ENCODE results near the gene STXBP5. TPM values are rescaled to one million over a fixed set of nuclear protein-coding genes. Genes with fewer than 3 reads are reported as not detected.

Gene STXBP5
- total and polyA plus RNA-seq, 2 of the 4 experiments (the other 2 are of a cell fraction): 13.2 to 46.4 TPM

DNA sequence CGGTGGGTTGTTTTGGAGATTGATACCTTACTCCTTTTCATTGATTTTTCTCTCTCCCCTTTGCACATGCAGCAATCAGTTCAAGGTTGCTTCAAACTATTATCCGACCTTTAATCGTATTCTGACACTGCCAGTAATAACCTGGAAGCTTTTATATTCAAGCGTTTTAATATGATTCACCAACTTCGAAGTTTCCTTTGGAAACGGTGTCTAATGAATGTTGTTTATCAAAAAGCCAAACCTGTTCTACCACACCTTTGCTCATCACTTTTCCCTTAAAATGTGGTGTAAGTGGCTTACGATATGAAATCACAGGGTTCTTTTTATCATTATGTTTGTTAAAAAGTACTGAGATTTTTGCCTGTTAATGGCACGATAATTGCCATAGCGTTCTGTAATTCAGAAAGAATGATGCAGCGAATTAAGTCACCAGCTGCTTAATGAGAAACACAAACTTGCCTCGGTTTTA, 660 bp downstream of the STXBP5 start:
- Histone ChIP-seq H3K9me1 (ENCODE audit: insufficient read depth, low read length) (no peaks in the 10 kb centered on the region; the same call in 1 of the 2 replicates), H3K4me3 (ENCODE audit: insufficient read depth, low read depth, low read length) (peak overlapping the region; percentile 60), H3K4me1 (ENCODE audit: control insufficient read depth, insufficient read depth, low read length) (no peaks in the 10 kb centered on the region), H4K20me1 (ENCODE audit: insufficient read depth, low read length) (peaks cover 3% of the 10 kb centered on the region; the same call in 1 of the 2 replicates), H3K4me2 (ENCODE audit: low read depth, low read length) (peak overlapping the region; percentile 95), H3K23ac (ENCODE audit: low read depth, low read length) (peak overlapping the region; percentile 46; the same call in 1 of the 2 replicates), H2AK5ac (ENCODE audit: low read depth, low read length) (no peak overlapping the region), H4K8ac (ENCODE audit: low read depth in 2 of 2, low read length in 2 of 2) (no peak overlapping the region), H3K9ac (ENCODE audit: low read depth, low read length) (peak overlapping the region; percentile 88), H3K14ac (replicated peaks; ENCODE audit: low read depth, low read length) (peak overlapping the region; percentile 59; the same call in 1 of the 2 replicates), H2BK20ac (ENCODE audit: low read depth, low read length) (no peak overlapping the region), H2BK120ac (ENCODE audit: low read depth, low read length) (no peak overlapping the region), H2AK9ac (replicated peaks; ENCODE audit: low read depth, low read length, poor library complexity) (no peak overlapping the region), H3K56ac (ENCODE audit: extremely low read depth, insufficient read depth, low read length) (no peak overlapping the region), H2AFZ (replicated peaks; ENCODE audit: low read length, poor library complexity) (no peak overlapping the region), H2BK5ac (ENCODE audit: low read depth, low read length, poor library complexity, severe bottlenecking) (peak overlapping the region; percentile 82), H2BK15ac (ENCODE audit: low read depth, low read length) (no peak overlapping the region), H3K36me3 (ENCODE audit: control insufficient read depth, insufficient read depth, low read length) (no peaks in the 10 kb centered on the region), H4K5ac (ENCODE audit: low read depth, low read length) (no peak overlapping the region), H3K27me3 (ENCODE audit: control insufficient read depth, insufficient read depth, low read length) (no peaks in the 10 kb centered on the region), H3K4ac (ENCODE audit: low read depth, low read length) (no peak overlapping the region; the same call in 1 of the 2 replicates), H4K91ac (ENCODE audit: insufficient read depth, low read depth, low read length) (no peak overlapping the region), H3K18ac (ENCODE audit: low read depth, low read length) (peak overlapping the region; percentile 83; the same call in 1 of the 2 replicates), H3K27ac (ENCODE audit: insufficient read depth, low read length) (peak overlapping the region; percentile 95), H3K9me3 (ENCODE audit: control insufficient read depth, insufficient read depth, low read length) (no peaks in the 10 kb centered on the region), H3K79me1 (ENCODE audit: low read depth in 1 of 2, low read length in 2 of 2) (peaks cover 0 to 16% of the 10 kb centered on the region in 2 experiments; a peak in 2 of 4 replicates)
- intact Hi-C loops (cut with micrococcal nuclease) (loop anchor here (1.0 to 10.0 kb wide), 4 partner anchors 98 to 348 kb away; no protein-coding TSS in a partner anchor), in situ Hi-C loops (cut with MboI; ENCODE audit: low sequenced_read_pairs) (loop anchor here (25.0 kb wide), 1 partner anchor 293 kb away; no protein-coding TSS in a partner anchor), dilution Hi-C loops (cut with HindIII; ENCODE audit: low sequenced_read_pairs, unreplicated experiment) (no loop called here)
- DNase-seq (peak; percentile 10), ATAC-seq (ENCODE audit: low read depth) (no peak)
- CTCF ChIA-PET: interaction anchor here (0.6 kb wide), 1 partner anchor 51 kb away, joined by 3 read pairs; no protein-coding TSS in a partner anchor
- POLR2A ChIA-PET (ENCODE audit: unreplicated experiment): interaction anchor here (0.6 to 0.7 kb wide), 3 partner anchors 126 to 280 kb away, joined by 4 to 12 read pairs (median 6); no protein-coding TSS in a partner anchor
- WGBS, 2 experiments (ENCODE audit: extremely low coverage in 2 of 2, insufficient read length in 1 of 2): no CpG with 5 or more reads among the region's 11 CpGs
- BruUV-seq (replicated peaks): TSS peak; percentile 28
- no peak for TF ChIP-seq MXI1 (IDR thresholded peaks at IDR 0.05; ENCODE audit: borderline replicate concordance, low read depth, low read length)
- no peak for TF ChIP-seq RCOR1 (IDR thresholded peaks at IDR 0.05; ENCODE audit: insufficient replicate concordance, low read length)
- TF ChIP-seq, protein P1, sequence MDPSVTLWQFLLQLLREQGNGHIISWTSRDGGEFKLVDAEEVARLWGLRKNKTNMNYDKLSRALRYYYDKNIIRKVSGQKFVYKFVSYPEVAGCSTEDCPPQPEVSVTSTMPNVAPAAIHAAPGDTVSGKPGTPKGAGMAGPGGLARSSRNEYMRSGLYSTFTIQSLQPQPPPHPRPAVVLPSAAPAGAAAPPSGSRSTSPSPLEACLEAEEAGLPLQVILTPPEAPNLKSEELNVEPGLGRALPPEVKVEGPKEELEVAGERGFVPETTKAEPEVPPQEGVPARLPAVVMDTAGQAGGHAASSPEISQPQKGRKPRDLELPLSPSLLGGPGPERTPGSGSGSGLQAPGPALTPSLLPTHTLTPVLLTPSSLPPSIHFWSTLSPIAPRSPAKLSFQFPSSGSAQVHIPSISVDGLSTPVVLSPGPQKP (IDR thresholded peaks at IDR 0.05; ENCODE audit: borderline replicate concordance, low read depth, low read length): no peak
- no peak for TF ChIP-seq MAFK (IDR thresholded peaks at IDR 0.05; ENCODE audit: low read depth, low read length)
- TF ChIP-seq RAD21 (IDR thresholded peaks at IDR 0.05; ENCODE audit: low read length): no peak
- no peak for TF ChIP-seq MAZ (IDR thresholded peaks at IDR 0.05; ENCODE audit: borderline replicate concordance, low read depth, low read length)
- TF ChIP-seq POLR2A (IDR thresholded peaks at IDR 0.05; ENCODE audit: low read depth, low read length): no peak
- TF ChIP-seq NFE2L2 (IDR thresholded peaks at IDR 0.05; ENCODE audit: low read depth, low read length): no peak
- TF ChIP-seq SMC3 (IDR thresholded peaks at IDR 0.05; ENCODE audit: low read depth, low read length): no peak
- TF ChIP-seq FOS (IDR thresholded peaks at IDR 0.05; ENCODE audit: low read depth, low read length): no peak
- TF ChIP-seq CEBPB (IDR thresholded peaks at IDR 0.05; ENCODE audit: low read depth, low read length): no peak
- TF ChIP-seq, protein P2, sequence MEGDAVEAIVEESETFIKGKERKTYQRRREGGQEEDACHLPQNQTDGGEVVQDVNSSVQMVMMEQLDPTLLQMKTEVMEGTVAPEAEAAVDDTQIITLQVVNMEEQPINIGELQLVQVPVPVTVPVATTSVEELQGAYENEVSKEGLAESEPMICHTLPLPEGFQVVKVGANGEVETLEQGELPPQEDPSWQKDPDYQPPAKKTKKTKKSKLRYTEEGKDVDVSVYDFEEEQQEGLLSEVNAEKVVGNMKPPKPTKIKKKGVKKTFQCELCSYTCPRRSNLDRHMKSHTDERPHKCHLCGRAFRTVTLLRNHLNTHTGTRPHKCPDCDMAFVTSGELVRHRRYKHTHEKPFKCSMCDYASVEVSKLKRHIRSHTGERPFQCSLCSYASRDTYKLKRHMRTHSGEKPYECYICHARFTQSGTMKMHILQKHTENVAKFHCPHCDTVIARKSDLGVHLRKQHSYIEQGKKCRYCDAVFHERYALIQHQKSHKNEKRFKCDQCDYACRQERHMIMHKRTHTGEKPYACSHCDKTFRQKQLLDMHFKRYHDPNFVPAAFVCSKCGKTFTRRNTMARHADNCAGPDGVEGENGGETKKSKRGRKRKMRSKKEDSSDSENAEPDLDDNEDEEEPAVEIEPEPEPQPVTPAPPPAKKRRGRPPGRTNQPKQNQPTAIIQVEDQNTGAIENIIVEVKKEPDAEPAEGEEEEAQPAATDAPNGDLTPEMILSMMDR (conservative IDR thresholded peaks at IDR 0.05; ENCODE audit: low read depth, low read length): no peak
- TF ChIP-seq, protein P3, sequence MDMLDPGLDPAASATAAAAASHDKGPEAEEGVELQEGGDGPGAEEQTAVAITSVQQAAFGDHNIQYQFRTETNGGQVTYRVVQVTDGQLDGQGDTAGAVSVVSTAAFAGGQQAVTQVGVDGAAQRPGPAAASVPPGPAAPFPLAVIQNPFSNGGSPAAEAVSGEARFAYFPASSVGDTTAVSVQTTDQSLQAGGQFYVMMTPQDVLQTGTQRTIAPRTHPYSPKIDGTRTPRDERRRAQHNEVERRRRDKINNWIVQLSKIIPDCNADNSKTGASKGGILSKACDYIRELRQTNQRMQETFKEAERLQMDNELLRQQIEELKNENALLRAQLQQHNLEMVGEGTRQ (IDR thresholded peaks at IDR 0.05; ENCODE audit: low read depth, low read length): no peak
- no peak; the same call in 1 of the 2 replicates for TF ChIP-seq CHD1 (IDR thresholded peaks at IDR 0.05; ENCODE audit: low read depth, low read length)
- TF ChIP-seq BHLHE40 (IDR thresholded peaks at IDR 0.05; ENCODE audit: low read depth, low read length): no peak

Measured in IMR-90 (cell line).